GM19025 (cell line): ENCODE measurements around the gene GALK2.
A peak's percentile ranks its signal among the peaks of the same experiment; 100 is the strongest.

Experiments
- ATAC-seq: cut with Tn5 transposase; IDR thresholded peaks from one replicate; pipeline ENCODE4 v1.9.1; 2021; ENCODE audit warnings: mild to moderate bottlenecking, low read depth, moderate library complexity; ENCODE audit not compliant: unreplicated experiment

The GALK2 gene

GRCh38 chr15:49169880-49170597 is at the start of gene GALK2:
TSS of gene GALK2 (plus strand) at chr15:49170247. CDS start at chr15:49170323, 76 bp downstream.
- peak; percentile 92 for ATAC-seq

- no peak for ATAC-seq
These were observed 49.2 kb upstream of the GALK2 start for GRCh38 chr15:49120832-49121231.

- no peak for ATAC-seq
These were observed 48.1 kb upstream of the GALK2 start for GRCh38 chr15:49121901-49122300.

GRCh38 chr15:49122541-49123062 is 47.4 kb upstream of the GALK2 start:
- no peak for ATAC-seq

GRCh38 chr15:49124371-49124770 is 45.7 kb upstream of the GALK2 start:
- ATAC-seq, result no peak

GRCh38 chr15:49131403-49131802 is 38.6 kb upstream of the GALK2 start:
- no peak for ATAC-seq

GRCh38 chr15:49134683-49135341 is 35.2 kb upstream of the GALK2 start:
- ATAC-seq, result no peak

- no peak for ATAC-seq
These were observed 34.6 kb upstream of the GALK2 start for GRCh38 chr15:49135342-49135857.

GRCh38 chr15:49135911-49136310 is 34.1 kb upstream of the GALK2 start:
- no peak for ATAC-seq

GRCh38 chr15:49137861-49138260 is 32.2 kb upstream of the GALK2 start:
- ATAC-seq, result no peak

GRCh38 chr15:49145651-49146609 is 24.1 kb upstream of the GALK2 start:
- no peak for ATAC-seq

GRCh38 chr15:49148298-49148697 is 21.7 kb upstream of the GALK2 start:
- ATAC-seq, result no peak

GRCh38 chr15:49148727-49149126 is 21.3 kb upstream of the GALK2 start:
- ATAC-seq, result no peak

GRCh38 chr15:49151831-49152230 is 18.2 kb upstream of the GALK2 start:
- no peak for ATAC-seq

GRCh38 chr15:49152552-49153312 is 17.3 kb upstream of the GALK2 start:
- ATAC-seq, result no peak

GRCh38 chr15:49154359-49154758 is 15.7 kb upstream of the GALK2 start:
- no peak for ATAC-seq

- peak; percentile 1 for ATAC-seq
These were observed 15.3 kb upstream of the GALK2 start for GRCh38 chr15:49154799-49155109.

- ATAC-seq, result peak; percentile 90
These were observed 14.8 kb upstream of the GALK2 start, which contains the start of gene COPS2 for GRCh38 chr15:49155110-49155833. TSS of gene COPS2 (minus strand) at chr15:49155599. CDS start at chr15:49155578, 21 bp downstream.
